Stomach (tissue), 9 donors: Measurements from ENCODE around the gene DENND6B. TPM values are rescaled to one million over a fixed set of nuclear protein-coding genes. Genes with fewer than 3 reads are reported as not detected.

Experiments
- DNase-seq, 2 donors: peaks; one replicate each; pipeline versions ENCODE4 v3.0.0 to v3.0.0-alpha.2; 2013 to 2019
- H3K27ac ChIP-seq, 5 donors: fragments of 200-600 bp in 4 of 5; sonication (generic) in 4 of 5; one replicate each; pipeline ENCODE4 v1.5.1; 2013 to 2019; ENCODE audit warnings: mild to moderate bottlenecking in 1 of 5, moderate library complexity in 1 of 5
- H3K27me3 ChIP-seq, 3 donors: fragments of 200-600 bp; sonication (generic); one replicate each; pipeline ENCODE4 v1.5.1; 2017 to 2019; ENCODE audit warnings: mixed run types in 1 of 3
- H3K36me3 ChIP-seq, 4 donors: fragments of 200-600 bp; sonication (generic); 1 replicate in 3 of 4; 2 replicates in 1 of 4; pipeline ENCODE4 v1.5.1; 2016 to 2019
- H3K4me1 ChIP-seq, 4 donors: fragments of 200-600 bp; sonication (generic); one replicate each; pipeline ENCODE4 v1.5.1; 2016 to 2019
- H3K4me3 ChIP-seq, 4 donors: fragments of 200-600 bp; sonication (generic) in 3 of 4; one replicate each; pipeline ENCODE4 v1.5.1; 2016 to 2019; ENCODE audit warnings: mild to moderate bottlenecking in 1 of 4
- H3K9me3 ChIP-seq, 4 donors: fragments of 200-600 bp; sonication (generic); one replicate each; pipeline ENCODE4 v1.5.1; 2016 to 2019
- EP300 ChIP-seq: sonication (generic); formaldehyde crosslinking; IDR thresholded peaks from one replicate; pipeline ENCODE4 v1.6.1; 2017; ENCODE audit warnings: antibody characterized with exemption
- POLR2A ChIP-seq, 4 donors: fragments of 450-650 bp; IDR thresholded peaks; one replicate each; pipeline ENCODE4 v1.6.1; 2016; ENCODE audit warnings: antibody characterized with exemption in 4 of 4, control low read depth in 2 of 4, mild to moderate bottlenecking in 1 of 4, moderate library complexity in 1 of 4
- POLR2AphosphoS5 ChIP-seq, 3 donors: sonication (generic); formaldehyde crosslinking; IDR thresholded peaks; one replicate each; pipeline ENCODE4 v1.6.1; 2016; ENCODE audit warnings: antibody characterized with exemption in 3 of 3
- WGBS, 5 donors: extraction: QIAGEN DNeasy Blood & Tissue Kit in 3 of 5; methylation state at CpG; one replicate each; pipeline versions ENCODE4 v1.1.5 to v1.1.7; 2013 to 2018; 5-methylcytosine and 5-hydroxymethylcytosine counted together
- intact Hi-C: fragments of 100-400 bp; cut with DNase I; formaldehyde crosslinking; loops from one replicate; pipeline ENCODE4 v1.15.1; 2023; ENCODE audit warnings: low total_unique reads
- polyA plus RNA-seq, 3 donors: library from polyadenylated mRNA; stranded (reverse); fragments of 200-250 nt; gene quantifications; one replicate each; pipeline ENCODE4 v1.2.3, GENCODE V29; 2013
- total RNA-seq, 5 donors: library from RNA; depleted of rRNA; stranded (reverse); fragments of >200 nt; gene quantifications; one replicate each; pipeline versions ENCODE4 v1.1.0 to v1.2.3, GENCODE V29; 2014 to 2016
- TF ChIP-seq, protein P1 (sequence below), 7 experiments: fragments of 450-650 bp in 4 of 7; fragments of 200-600 bp in 3 of 7; sonication (generic) in 3 of 7; IDR thresholded peaks; one replicate each; pipeline ENCODE4 v1.5.1; 2016 to 2019; ENCODE audit warnings: antibody characterized with exemption in 7 of 7, control low read depth in 2 of 7, mild to moderate bottlenecking in 1 of 7
- donor health status: healthy with polysubstance abuse.
- donor health status: Bipolar disorder and iron deficiency.
- donor health status: healthy.

The DENND6B gene
- total and polyA plus RNA-seq, 8 donors, result 2.0 to 13.4 (median 4.0) TPM

DNA sequence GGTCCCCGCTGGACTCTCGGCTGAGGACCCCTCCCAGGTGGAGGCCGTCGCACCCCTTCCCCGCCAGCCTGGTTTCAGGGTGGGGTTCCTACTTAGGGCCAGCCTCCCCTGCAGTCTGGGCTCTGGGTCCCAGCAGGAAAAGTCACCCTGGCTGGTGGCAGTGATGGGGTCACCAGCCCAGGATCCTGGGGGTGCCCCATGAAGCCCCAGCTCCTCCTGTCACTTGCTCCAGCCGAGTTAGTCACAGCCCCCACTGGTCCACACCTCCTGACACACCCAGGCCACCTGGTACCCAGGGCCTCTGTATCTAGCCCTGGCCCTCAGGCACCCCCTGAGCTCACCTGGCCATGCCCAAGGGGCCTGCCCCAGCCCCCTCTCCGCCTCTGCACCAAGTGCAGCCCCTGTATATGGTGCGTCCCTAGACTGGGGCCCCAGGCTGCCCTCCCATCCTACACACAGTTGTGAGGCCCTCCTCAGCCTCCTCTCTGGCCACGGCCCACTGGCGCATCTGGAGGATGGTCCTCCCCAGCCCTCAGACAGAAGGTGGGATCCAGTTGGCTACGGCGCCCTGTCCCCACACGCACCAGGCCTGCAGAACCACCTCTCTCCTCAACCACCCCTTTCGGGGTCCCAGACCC, 26.1 kb downstream of the DENND6B start:
- no peak for TF ChIP-seq POLR2A (IDR thresholded peaks at IDR 0.05)
- TF ChIP-seq, protein P1, sequence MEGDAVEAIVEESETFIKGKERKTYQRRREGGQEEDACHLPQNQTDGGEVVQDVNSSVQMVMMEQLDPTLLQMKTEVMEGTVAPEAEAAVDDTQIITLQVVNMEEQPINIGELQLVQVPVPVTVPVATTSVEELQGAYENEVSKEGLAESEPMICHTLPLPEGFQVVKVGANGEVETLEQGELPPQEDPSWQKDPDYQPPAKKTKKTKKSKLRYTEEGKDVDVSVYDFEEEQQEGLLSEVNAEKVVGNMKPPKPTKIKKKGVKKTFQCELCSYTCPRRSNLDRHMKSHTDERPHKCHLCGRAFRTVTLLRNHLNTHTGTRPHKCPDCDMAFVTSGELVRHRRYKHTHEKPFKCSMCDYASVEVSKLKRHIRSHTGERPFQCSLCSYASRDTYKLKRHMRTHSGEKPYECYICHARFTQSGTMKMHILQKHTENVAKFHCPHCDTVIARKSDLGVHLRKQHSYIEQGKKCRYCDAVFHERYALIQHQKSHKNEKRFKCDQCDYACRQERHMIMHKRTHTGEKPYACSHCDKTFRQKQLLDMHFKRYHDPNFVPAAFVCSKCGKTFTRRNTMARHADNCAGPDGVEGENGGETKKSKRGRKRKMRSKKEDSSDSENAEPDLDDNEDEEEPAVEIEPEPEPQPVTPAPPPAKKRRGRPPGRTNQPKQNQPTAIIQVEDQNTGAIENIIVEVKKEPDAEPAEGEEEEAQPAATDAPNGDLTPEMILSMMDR (IDR thresholded peaks at IDR 0.05), result no peak
- no peak for TF ChIP-seq POLR2AphosphoS5 (IDR thresholded peaks at IDR 0.05)
- TF ChIP-seq EP300, result no peak
- no peaks in the 10 kb centered on the region for H3K9me3 ChIP-seq
- intact Hi-C loops, result no loop called here
- peak overlapping the region; percentile 94 to 96 (median 95) for H3K27ac ChIP-seq
- H3K4me1 ChIP-seq, result peaks cover 98 to 100% (median 100%) of the 10 kb centered on the region in 4 donors
- WGBS, 5 donors, result 59 to 75% (median 61%) methylated on average over 14 of the region's 14 CpGs
- peaks cover 0 to 6% (median 0%) of the 10 kb centered on the region in 4 donors for H3K36me3 ChIP-seq
- peaks cover 0 to 11% (median 0%) of the 10 kb centered on the region in 3 donors for H3K27me3 ChIP-seq
- DNase-seq, result peak in 1 of 2 donors; percentile 25
- peak overlapping the region; percentile 49 to 56 (median 50) for H3K4me3 ChIP-seq

DNA sequence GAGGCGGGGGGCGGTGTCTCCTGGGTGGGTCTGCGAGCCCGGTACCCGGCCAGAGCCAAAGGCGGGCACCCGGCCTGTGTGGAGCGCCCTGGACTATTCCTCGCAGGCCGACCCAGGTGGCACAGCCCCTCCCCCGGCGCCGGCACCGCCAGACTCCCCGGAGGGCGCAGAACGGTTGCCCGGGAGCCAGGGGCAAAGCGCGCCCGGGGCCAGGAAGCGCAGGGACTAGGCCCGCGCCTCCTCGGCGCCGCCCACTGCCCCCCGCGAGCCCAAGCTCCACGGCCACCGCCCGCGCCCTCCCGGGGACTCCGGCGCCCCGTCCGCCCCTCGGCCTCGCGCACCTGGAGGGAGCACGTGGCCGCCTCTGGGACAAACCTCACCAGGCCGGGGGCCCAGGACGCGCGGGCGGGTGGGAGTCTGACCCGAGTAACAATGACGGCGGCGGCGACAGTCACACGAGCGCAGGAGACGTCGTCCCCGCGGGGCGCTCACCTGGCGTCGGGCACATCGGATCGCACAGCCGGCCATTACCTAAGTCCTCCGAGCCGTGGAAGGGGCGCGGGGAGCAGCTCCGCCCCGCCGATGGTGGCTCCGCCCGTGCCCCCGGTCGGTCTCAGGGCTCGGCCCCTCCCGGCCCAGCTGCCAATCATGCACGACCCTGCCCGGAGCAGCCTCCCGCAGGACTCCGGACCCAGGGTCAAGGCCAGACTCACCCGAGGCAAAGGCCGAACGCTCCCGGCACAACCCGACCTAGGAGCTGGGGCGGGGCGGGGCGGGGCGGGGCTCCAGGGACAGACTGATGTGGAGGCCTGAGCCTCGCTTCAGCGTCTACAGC, 26.8 kb downstream of the DENND6B start:
- Histone ChIP-seq H3K4me1 (peaks cover 94 to 100% (median 99%) of the 10 kb centered on the region in 4 donors), H3K27ac (peak overlapping the region; percentile 94 to 96 (median 95)), H3K27me3 (peaks cover 0 to 11% (median 0%) of the 10 kb centered on the region in 3 donors), H3K9me3 (no peaks in the 10 kb centered on the region), H3K36me3 (peaks cover 0 to 6% (median 0%) of the 10 kb centered on the region in 4 donors), H3K4me3 (peak overlapping the region; percentile 49 to 56 (median 50))
- intact Hi-C loops, result no loop called here
- peak in 1 of 3 donors; percentile 14 for TF ChIP-seq POLR2AphosphoS5 (IDR thresholded peaks at IDR 0.05)
- no peak for TF ChIP-seq POLR2A (IDR thresholded peaks at IDR 0.05)
- 7 to 26% (median 12%) methylated on average over 17 to 93 of the region's 93 CpGs for WGBS, 5 donors
- DNase-seq, result peak; percentile 70 to 72

DNA sequence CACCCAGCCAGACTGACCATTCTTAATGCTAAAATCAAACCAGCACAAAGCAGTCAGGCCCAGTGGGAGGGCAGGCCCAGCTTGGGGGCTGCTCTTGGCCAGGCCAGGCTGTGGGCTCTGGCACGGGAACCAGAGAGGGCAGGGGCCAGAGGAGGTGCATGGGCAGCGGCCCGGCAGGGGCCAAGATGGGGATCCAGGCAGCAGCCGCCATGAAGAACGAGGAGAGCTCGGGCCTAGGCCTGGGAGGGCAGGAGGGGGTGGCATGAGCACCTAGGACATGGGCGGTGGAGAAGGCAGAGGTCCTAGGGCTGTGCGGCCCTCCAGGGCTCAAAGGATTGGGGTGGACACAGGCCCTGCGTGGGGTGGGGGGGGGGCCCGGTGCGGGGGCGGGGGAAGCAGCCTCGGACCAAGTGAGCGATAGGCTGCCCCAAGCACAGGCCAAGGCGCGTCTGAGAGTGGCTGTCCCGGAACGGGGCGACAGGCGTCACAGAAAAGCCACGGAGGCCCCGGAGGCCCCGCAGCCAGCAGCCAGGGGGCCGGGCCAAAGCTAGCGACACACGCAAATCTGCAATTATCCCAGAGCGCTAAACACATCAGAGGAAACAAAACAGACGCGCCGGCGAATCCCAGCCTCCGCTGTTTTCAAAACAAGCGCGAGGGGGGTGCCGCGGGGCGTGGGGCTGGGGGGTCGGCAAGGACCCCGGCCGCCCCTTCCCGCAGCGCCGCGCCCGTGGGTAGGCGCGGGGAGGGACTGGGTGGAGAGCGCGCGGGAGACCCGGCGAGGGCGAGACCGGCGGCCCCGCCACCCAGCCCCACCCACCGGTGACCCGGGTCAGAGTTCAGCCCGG, 27.7 kb downstream of the DENND6B start:
- peaks cover 94 to 100% (median 99%) of the 10 kb centered on the region in 4 donors for H3K4me1 ChIP-seq
- WGBS, 5 donors, result 6 to 25% (median 12%) methylated on average over 43 to 59 of the region's 59 CpGs
- H3K27ac ChIP-seq, result peak overlapping the region; percentile 94 to 96 (median 95)
- H3K36me3 ChIP-seq, result peaks cover 0 to 6% (median 0%) of the 10 kb centered on the region in 4 donors
- H3K4me3 ChIP-seq, result peak overlapping the region; percentile 49 to 56 (median 50)
- DNase-seq, result peak; percentile 58 to 80
- H3K9me3 ChIP-seq, result no peaks in the 10 kb centered on the region
- intact Hi-C loops, result no loop called here
- peaks cover 0 to 11% (median 0%) of the 10 kb centered on the region in 3 donors for H3K27me3 ChIP-seq
- no peak for TF ChIP-seq POLR2A (IDR thresholded peaks at IDR 0.05)
- TF ChIP-seq, protein P1 (IDR thresholded peaks at IDR 0.05), result no peak
- no peak for TF ChIP-seq EP300
- TF ChIP-seq POLR2AphosphoS5 (IDR thresholded peaks at IDR 0.05), result no peak

DNA sequence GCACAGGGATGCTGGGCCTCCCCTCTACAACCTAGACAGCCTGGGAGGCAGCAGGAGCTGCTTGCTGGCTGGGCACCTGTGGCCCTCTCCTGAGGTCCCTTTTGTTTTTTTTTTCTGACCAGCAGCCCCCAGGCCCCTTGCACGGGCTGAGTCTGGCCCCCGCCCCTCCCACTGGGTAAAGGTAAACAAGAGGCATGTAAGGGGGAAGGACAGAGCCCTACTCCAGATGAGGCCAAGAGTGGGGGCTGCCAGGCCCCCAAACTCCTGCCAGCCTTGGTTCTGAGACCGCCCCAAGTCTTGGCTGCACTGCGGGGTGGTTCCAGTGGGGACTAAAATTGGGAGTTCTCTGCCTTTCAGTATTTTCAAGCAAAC, 28.6 kb downstream of the DENND6B start:
- intact Hi-C loops, result no loop called here
- Histone ChIP-seq H3K4me3 (peak overlapping the region in 1 of 4 donors; percentile 18), H3K27ac (peak overlapping the region; percentile 94 to 96 (median 95)), H3K4me1 (peaks cover 94 to 100% (median 99%) of the 10 kb centered on the region in 4 donors), H3K27me3 (peaks cover 0 to 15% (median 0%) of the 10 kb centered on the region in 3 donors), H3K9me3 (no peaks in the 10 kb centered on the region), H3K36me3 (peaks cover 0 to 6% (median 0%) of the 10 kb centered on the region in 4 donors)
- 48 to 70% (median 63%) methylated on average over 4 of the region's 4 CpGs for WGBS, 5 donors
- no peak for DNase-seq
- TF ChIP-seq EP300 (no peak), POLR2AphosphoS5 (IDR thresholded peaks at IDR 0.05) (no peak), POLR2A (IDR thresholded peaks at IDR 0.05) (no peak)
- TF ChIP-seq, protein P1 (IDR thresholded peaks at IDR 0.05), result no peak
